Endothelial cell (in vitro differentiated cells): Measurements from ENCODE around the gene PCDH19. TPM values are rescaled to one million over a fixed set of nuclear protein-coding genes. Genes with fewer than 3 reads are reported as not detected.
A peak's percentile ranks its signal among the peaks of the same experiment; 100 is the strongest.

Source experiments
- DNase-seq: peaks from one replicate; pipeline ENCODE4 v3.0.0; 2021; ENCODE audit warnings: low spot score
- H3K27ac Mint-ChIP-seq: one replicate; pipeline ENCODE4 v1.8.0; 2021; ENCODE audit warnings: mixed read lengths, inconsistent platforms; ENCODE audit not compliant: unreplicated experiment
- H3K27me3 Mint-ChIP-seq: one replicate; pipeline ENCODE4 v1.8.0; 2021; ENCODE audit warnings: mild to moderate bottlenecking, moderate library complexity, mixed read lengths, inconsistent platforms; ENCODE audit not compliant: unreplicated experiment
- H3K36me3 Mint-ChIP-seq: one replicate; pipeline ENCODE4 v1.8.0; 2021; ENCODE audit warnings: mild to moderate bottlenecking, low read depth, mixed read lengths, inconsistent platforms; ENCODE audit not compliant: unreplicated experiment
- H3K4me1 Mint-ChIP-seq: one replicate; pipeline ENCODE4 v1.8.0; 2021; ENCODE audit warnings: mild to moderate bottlenecking, mixed read lengths, inconsistent platforms; ENCODE audit not compliant: unreplicated experiment
- H3K4me3 Mint-ChIP-seq: one replicate; pipeline ENCODE4 v1.8.0; 2021; ENCODE audit warnings: mild to moderate bottlenecking, mixed read lengths, inconsistent platforms; ENCODE audit not compliant: unreplicated experiment
- H3K9me3 Mint-ChIP-seq: one replicate; pipeline ENCODE4 v1.8.0; 2021; ENCODE audit warnings: mixed read lengths, inconsistent platforms; ENCODE audit not compliant: unreplicated experiment
- total RNA-seq: library from RNA; stranded (reverse); fragmentation: NEBNext Ultra II Directional; extraction: Animal tissue kit (Norgen Biotek cat#: 25700); gene quantifications from one replicate; pipeline ENCODE4 v1.2.1, GENCODE V29; 2021; ENCODE audit not compliant: unreplicated experiment
- TF ChIP-seq, protein P1 (sequence below): fragments of 200-600 bp; sonication (generic); IDR thresholded peaks from one replicate; pipeline ENCODE4 v1.5.0; 2021; ENCODE audit warnings: antibody characterized with exemption; ENCODE audit not compliant: unreplicated experiment

Gene PCDH19
- total RNA-seq, 1 donor from 2014 or later: 34.9 TPM

- no peak for DNase-seq
- Mint-ChIP-seq H3K4me1 (no peaks in the 10 kb centered on the region), H3K27me3 (peaks cover 2% of the 10 kb centered on the region), H3K9me3 (no peaks in the 10 kb centered on the region), H3K36me3 (no peaks in the 10 kb centered on the region), H3K4me3 (no peak overlapping the region), H3K27ac (no peak overlapping the region)
- TF ChIP-seq, protein P1, sequence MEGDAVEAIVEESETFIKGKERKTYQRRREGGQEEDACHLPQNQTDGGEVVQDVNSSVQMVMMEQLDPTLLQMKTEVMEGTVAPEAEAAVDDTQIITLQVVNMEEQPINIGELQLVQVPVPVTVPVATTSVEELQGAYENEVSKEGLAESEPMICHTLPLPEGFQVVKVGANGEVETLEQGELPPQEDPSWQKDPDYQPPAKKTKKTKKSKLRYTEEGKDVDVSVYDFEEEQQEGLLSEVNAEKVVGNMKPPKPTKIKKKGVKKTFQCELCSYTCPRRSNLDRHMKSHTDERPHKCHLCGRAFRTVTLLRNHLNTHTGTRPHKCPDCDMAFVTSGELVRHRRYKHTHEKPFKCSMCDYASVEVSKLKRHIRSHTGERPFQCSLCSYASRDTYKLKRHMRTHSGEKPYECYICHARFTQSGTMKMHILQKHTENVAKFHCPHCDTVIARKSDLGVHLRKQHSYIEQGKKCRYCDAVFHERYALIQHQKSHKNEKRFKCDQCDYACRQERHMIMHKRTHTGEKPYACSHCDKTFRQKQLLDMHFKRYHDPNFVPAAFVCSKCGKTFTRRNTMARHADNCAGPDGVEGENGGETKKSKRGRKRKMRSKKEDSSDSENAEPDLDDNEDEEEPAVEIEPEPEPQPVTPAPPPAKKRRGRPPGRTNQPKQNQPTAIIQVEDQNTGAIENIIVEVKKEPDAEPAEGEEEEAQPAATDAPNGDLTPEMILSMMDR: no peak
Measured at GRCh38 chrX:100440006-100440405, 29.9 kb upstream of the PCDH19 start.

GRCh38 chrX:100435726-100436125 lies 25.7 kb upstream of the PCDH19 start:
- no peak for DNase-seq
- no peaks in the 10 kb centered on the region for H3K36me3 Mint-ChIP-seq
- H3K27ac Mint-ChIP-seq: no peak overlapping the region
- no peak overlapping the region for H3K4me3 Mint-ChIP-seq
- peaks cover 5% of the 10 kb centered on the region for H3K27me3 Mint-ChIP-seq
- no peaks in the 10 kb centered on the region for H3K9me3 Mint-ChIP-seq
- no peaks in the 10 kb centered on the region for H3K4me1 Mint-ChIP-seq
- TF ChIP-seq, protein P1: no peak

GRCh38 chrX:100424012-100424411 lies 13.9 kb upstream of the PCDH19 start:
- Mint-ChIP-seq H3K4me3 (no peak overlapping the region), H3K36me3 (no peaks in the 10 kb centered on the region), H3K9me3 (no peaks in the 10 kb centered on the region), H3K27me3 (peaks cover 3% of the 10 kb centered on the region), H3K4me1 (peaks cover 6% of the 10 kb centered on the region), H3K27ac (no peak overlapping the region)
- TF ChIP-seq, protein P1: no peak
- no peak for DNase-seq

- TF ChIP-seq, protein P1: no peak
- H3K4me3 Mint-ChIP-seq: no peak overlapping the region
- H3K27ac Mint-ChIP-seq: peak overlapping the region; percentile 97
- H3K27me3 Mint-ChIP-seq: peaks cover 3% of the 10 kb centered on the region
- H3K4me1 Mint-ChIP-seq: peaks cover 45% of the 10 kb centered on the region
- H3K36me3 Mint-ChIP-seq: no peaks in the 10 kb centered on the region
- H3K9me3 Mint-ChIP-seq: no peaks in the 10 kb centered on the region
- DNase-seq: no peak
Measured at GRCh38 chrX:100418556-100418955, 8.5 kb upstream of the PCDH19 start.

DNA sequence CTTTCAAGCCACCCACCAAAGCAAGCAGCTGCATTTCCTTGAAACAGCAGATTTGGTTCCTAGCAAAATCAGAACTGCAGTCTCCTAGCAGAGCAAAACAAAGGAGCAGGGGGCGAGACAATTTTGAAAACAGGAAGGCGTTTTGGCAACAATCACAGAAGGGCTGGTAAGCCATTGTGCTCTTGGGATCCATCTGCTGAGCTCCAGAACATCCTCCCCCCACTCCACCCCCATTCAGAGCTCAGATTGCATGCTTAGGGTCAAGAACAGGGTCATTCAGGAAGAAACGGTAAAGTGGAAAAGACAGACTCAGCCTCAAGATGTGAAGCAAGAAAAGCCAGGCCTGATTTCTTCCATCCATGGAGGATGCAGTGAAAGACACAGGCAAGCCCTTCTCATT lies 7.6 kb upstream of the PCDH19 start:
- peaks cover 51% of the 10 kb centered on the region for H3K4me1 Mint-ChIP-seq
- peaks cover 3% of the 10 kb centered on the region for H3K27me3 Mint-ChIP-seq
- H3K27ac Mint-ChIP-seq: peak overlapping the region; percentile 97
- H3K36me3 Mint-ChIP-seq: no peaks in the 10 kb centered on the region
- peak; percentile 30 for DNase-seq
- H3K9me3 Mint-ChIP-seq: no peaks in the 10 kb centered on the region
- TF ChIP-seq, protein P1: no peak
- no peak overlapping the region for H3K4me3 Mint-ChIP-seq
